ENCODE measurements around the gene DCUN1D2.
"Not testable (repeated sequence)": the region's sequence is repeated elsewhere in the genome, so short reads cannot be mapped to it uniquely, and the experiment has no call there.

GRCh38 chr13:113470635-113471163, 19.8 kb downstream of the DCUN1D2 start:
- TF ChIP-seq CTCF, POLR2A (IDR thresholded peaks at IDR 0.05): not testable (repeated sequence)

Measured in right lobe of liver (tissue), 4 donors.